Right atrium auricular region (tissue), 2 donors: Measurements from ENCODE around the gene AMFR. TPM values are rescaled to one million over a fixed set of nuclear protein-coding genes. Genes with fewer than 3 reads are reported as not detected.

Experiments
- DNase-seq: peaks from one replicate; pipeline ENCODE4 v3.0.0-alpha.2; 2019; ENCODE audit warnings: low spot score
- H3K27ac ChIP-seq, 2 donors: fragments of 200-600 bp; sonication (generic); 1 replicate in 1 of 2; 2 replicates in 1 of 2; pipeline ENCODE4 v1.5.1; 2016 to 2019
- H3K27me3 ChIP-seq, 2 donors: fragments of 200-600 bp; sonication (generic); one replicate each; pipeline versions ENCODE4 v1.5.1 to v1.6.0; 2017 to 2019
- H3K36me3 ChIP-seq: fragments of 200-600 bp; sonication (generic); one replicate; pipeline ENCODE4 v1.5.1; 2016
- H3K4me1 ChIP-seq, 2 donors: fragments of 200-600 bp; sonication (generic); one replicate each; pipeline versions ENCODE4 v1.5.1 to v1.6.0; 2017 to 2019
- H3K4me3 ChIP-seq, 2 donors: fragments of 200-600 bp; sonication (generic); 1 replicate in 1 of 2; 2 replicates in 1 of 2; pipeline ENCODE4 v1.5.1; 2017 to 2019; ENCODE audit warnings: mild to moderate bottlenecking in 1 of 2, moderate library complexity in 1 of 2
- H3K9me3 ChIP-seq, 2 donors: fragments of 200-600 bp; sonication (generic); one replicate each; pipeline ENCODE4 v1.5.1; 2019
- CTCF ChIP-seq, 2 donors: fragments of 200-600 bp; sonication (generic); IDR thresholded peaks; one replicate each; pipeline ENCODE4 v1.5.1; 2019; ENCODE audit warnings: antibody characterized with exemption in 2 of 2
- total RNA-seq, 2 donors: library from RNA; depleted of rRNA; stranded (reverse); fragments of >200 nt; gene quantifications; one replicate each; pipeline ENCODE4 v1.1.0, GENCODE V29; 2016

AMFR gene
- total RNA-seq, 2 donors from 2014 or later = 110 to 153 TPM

DNA sequence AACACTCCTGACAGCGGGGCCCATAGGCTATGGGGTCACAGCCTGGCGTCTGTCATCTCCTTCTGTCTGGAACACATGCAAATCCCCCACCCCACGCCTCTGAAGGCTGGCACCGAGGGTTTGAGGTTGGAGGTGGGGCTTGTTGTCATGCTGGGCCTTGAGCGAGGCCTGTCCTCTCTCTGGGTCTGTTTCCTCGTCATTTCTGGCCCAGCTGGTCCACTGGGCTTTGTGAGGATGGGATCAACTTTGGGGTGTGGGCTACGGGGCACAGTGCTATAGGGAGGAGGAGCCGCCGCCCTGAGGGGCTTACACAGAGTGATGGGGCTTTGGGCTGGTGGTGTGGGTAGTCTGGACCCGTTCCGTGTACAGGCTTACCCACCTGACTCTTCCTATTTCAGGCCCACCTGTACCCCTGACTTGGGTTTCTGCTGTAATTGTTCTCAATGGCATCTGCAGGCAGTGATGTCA lies 87.5 kb downstream of the AMFR start:
- peaks cover 34% of the 10 kb centered on the region for H3K36me3 ChIP-seq
- no peak for DNase-seq
- no peaks in the 10 kb centered on the region for H3K9me3 ChIP-seq
- H3K4me3 ChIP-seq = no peak overlapping the region
- no peaks in the 10 kb centered on the region for H3K27me3 ChIP-seq
- peaks cover 0 to 28% of the 10 kb centered on the region in 2 donors for H3K4me1 ChIP-seq
- peak overlapping the region in 1 of 2 donors; percentile 78 for H3K27ac ChIP-seq
- no peak for TF ChIP-seq CTCF (IDR thresholded peaks at IDR 0.05)

DNA sequence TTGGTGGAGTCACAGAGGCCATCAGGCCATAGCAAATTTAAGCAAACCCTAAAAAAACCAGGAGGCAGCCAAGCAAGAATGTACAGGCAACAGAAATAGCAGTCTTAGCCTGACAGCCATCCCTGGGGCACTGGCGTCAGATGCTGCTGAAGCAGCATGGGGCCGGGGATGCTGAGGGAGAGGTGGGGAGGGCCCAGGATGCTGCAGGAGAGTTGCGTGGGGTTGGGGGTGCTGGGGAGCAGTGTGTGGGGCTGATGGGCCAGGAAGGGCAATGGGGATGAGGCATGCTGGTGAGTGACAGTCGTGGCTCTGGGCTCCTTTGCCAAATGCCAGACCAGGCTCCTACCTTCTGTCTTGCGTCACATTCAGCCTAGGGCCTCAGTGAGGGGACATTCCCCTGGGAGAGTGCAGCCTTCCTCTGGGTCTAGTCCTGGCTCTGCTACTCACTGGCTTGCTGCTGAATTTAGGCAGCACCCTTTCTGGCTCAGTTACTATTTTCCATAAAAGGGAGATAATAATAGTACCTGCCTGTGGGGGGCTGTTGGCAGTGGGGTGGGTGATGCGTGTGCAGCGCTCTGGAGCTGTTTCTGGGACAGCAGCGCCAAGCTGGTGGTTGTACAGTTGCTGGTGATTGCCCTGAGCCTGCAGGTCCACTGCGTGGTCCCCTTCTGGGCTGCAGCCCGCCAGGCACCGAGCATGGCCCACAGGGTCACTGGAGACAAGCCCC lies 88.1 kb downstream of the AMFR start:
- Histone ChIP-seq H3K36me3 (peaks cover 28% of the 10 kb centered on the region), H3K27ac (peak overlapping the region; percentile 77 to 78), H3K4me1 (peaks cover 0 to 34% of the 10 kb centered on the region in 2 donors), H3K9me3 (no peaks in the 10 kb centered on the region), H3K27me3 (no peaks in the 10 kb centered on the region), H3K4me3 (no peak overlapping the region)
- no peak for DNase-seq
- TF ChIP-seq CTCF (IDR thresholded peaks at IDR 0.05) = no peak

DNA sequence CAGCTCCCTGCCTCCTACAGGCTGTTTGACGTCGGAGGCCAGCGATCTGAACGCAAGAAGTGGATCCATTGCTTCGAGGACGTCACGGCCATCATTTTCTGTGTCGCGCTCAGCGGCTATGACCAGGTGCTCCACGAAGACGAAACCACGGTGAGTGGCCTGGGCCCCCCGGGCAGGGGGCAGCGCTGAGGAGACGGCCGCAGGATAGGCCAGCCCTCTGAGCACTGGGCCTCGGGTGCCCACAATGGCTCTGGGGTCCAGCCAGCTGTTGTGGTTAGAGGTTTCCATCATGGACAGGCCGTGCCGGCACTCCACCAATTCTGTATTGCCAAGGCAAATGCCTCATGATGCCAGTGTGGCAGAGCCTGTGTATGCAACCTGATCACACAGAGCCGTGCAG lies 88.6 kb downstream of the AMFR start:
- Histone ChIP-seq H3K4me3 (no peak overlapping the region), H3K27ac (peak overlapping the region; percentile 77 to 78), H3K9me3 (no peaks in the 10 kb centered on the region), H3K27me3 (no peaks in the 10 kb centered on the region), H3K36me3 (peaks cover 26% of the 10 kb centered on the region), H3K4me1 (peaks cover 0 to 40% of the 10 kb centered on the region in 2 donors)
- no peak for DNase-seq
- no peak for TF ChIP-seq CTCF (IDR thresholded peaks at IDR 0.05)

DNA sequence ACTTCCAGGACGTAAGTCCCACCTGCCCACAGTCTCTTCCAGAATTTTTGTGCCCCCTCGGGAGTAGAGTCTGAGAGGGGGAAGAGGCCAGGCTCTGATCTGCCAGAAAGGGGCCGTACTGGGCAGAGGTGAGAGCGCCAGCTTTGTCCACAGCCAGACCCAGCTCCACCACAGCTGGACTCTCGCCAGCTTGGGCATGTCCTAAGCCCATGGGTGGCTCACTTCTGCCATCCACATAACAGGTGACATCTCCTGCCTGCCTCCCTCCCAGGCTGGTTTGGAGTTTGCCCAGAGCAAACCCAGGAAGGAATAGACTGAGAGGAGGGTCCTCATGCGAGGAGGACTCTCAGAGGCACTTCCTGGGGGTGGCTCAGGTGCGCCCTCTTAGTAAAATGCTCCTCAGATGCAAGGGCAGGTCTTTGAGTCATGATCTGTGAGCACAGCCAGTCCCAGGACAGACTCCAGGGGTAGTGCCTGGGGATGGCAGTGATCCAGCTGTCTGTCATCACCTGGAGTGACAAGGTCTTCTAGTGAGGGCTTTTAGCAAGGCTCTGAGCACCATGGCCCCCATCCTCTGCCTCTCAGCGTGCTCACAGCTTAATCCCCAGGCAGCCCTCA lies 89.2 kb downstream of the AMFR start:
- Histone ChIP-seq H3K27ac (peak overlapping the region; percentile 77 to 78), H3K9me3 (no peaks in the 10 kb centered on the region), H3K27me3 (no peaks in the 10 kb centered on the region), H3K4me3 (no peak overlapping the region), H3K4me1 (peaks cover 0 to 45% of the 10 kb centered on the region in 2 donors), H3K36me3 (peaks cover 23% of the 10 kb centered on the region)
- TF ChIP-seq CTCF (IDR thresholded peaks at IDR 0.05) = no peak
- peak; percentile 72 for DNase-seq

DNA sequence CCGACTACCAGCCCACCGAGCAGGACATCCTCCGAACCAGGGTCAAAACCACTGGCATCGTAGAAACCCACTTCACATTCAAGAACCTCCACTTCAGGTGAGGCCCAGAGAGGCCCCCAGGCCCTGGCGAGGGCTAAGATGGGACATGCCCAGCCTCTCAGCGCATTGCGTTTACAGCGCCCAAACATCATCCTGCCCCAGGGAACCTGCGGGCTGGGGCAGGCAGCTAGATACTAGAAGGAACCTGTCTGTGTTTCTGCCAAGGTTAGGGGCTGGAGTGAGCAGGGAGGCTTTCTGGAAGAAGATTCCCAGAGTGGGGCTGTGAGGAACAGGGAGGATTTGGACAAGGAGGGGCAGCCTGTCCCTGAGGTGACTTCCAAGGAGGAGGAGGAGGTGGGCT lies 90.6 kb downstream of the AMFR start:
- Histone ChIP-seq H3K36me3 (peaks cover 11% of the 10 kb centered on the region), H3K9me3 (no peaks in the 10 kb centered on the region), H3K27me3 (no peaks in the 10 kb centered on the region), H3K4me1 (peaks cover 0 to 49% of the 10 kb centered on the region in 2 donors), H3K27ac (peak overlapping the region in 1 of 2 donors; percentile 77), H3K4me3 (no peak overlapping the region)
- TF ChIP-seq CTCF (IDR thresholded peaks at IDR 0.05) = no peak
- DNase-seq = no peak
